BJ (cell line): Measurements from ENCODE around the gene TRABD2B. TPM values are rescaled to one million over a fixed set of nuclear protein-coding genes. Genes with fewer than 3 reads are reported as not detected.

Experiments
- CTCF ChIA-PET: fragments of 350-600 bp; formaldehyde crosslinking; extraction: SDS; loops from one replicate; lab custom pipeline; 2021; ENCODE audit warnings: antibody characterized with exemption, inconsistent platforms; lab: Yijun Ruan, JAX
- POLR2A ChIA-PET: fragments of 300-600 bp; sonication (Branson Sonifier 250); formaldehyde crosslinking; extraction: SDS; loops from one replicate; lab custom pipeline; 2021; ENCODE audit warnings: antibody characterized with exemption; lab: Charles Lee
- DNase-seq: peaks from one replicate; pipeline ENCODE4 v3.0.0-alpha.2; 2011; ENCODE audit warnings: low read depth
- H3K27me3 ChIP-seq: 2 replicates; pipeline ENCODE4 v1.6.0; 2011; ENCODE audit warnings: low read length; ENCODE audit not compliant: control insufficient read depth, insufficient read depth
- H3K36me3 ChIP-seq: 2 replicates; pipeline ENCODE4 v1.5.1; 2011; ENCODE audit warnings: low read length; ENCODE audit not compliant: control insufficient read depth, insufficient read depth
- H3K4me3 ChIP-seq: 2 replicates; pipeline ENCODE4 v1.5.1; 2011; ENCODE audit warnings: low read depth, mild to moderate bottlenecking, control low read depth, low read length
- CTCF ChIP-seq: IDR thresholded peaks from 2 replicates; pipeline ENCODE4 v1.5.1; 2011; ENCODE audit warnings: low read depth, mild to moderate bottlenecking, control low read depth, inconsistent platforms, low read length, moderate library complexity; ENCODE audit not compliant: insufficient read depth
- polyA plus RNA-seq: library from polyadenylated mRNA; depleted of rRNA; stranded (reverse); fragments of >200 nt; gene quantifications from 2 replicates; pipeline ENCODE4 v1.2.3, GENCODE V29; 2011

The TRABD2B gene
- polyA plus RNA-seq, 1 experiment, result not detected

DNA sequence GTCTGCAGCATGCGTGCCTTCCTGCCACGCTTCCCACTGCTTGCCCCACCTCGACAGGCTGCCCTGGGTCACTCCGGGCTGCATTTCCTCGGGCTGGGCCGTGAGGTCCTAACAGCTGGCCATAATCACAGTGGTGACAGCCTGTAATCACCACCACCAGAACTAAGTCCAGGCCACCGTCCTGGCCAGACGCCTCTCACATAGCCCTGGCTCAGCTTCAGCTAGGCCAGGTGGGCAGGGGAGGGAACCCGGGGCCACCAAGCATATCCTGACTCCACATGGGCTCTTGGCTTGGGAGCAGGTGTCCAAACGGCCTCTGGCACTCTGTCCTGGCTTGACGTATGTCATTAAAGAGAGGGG, 229.5 kb downstream of the TRABD2B start:
- DNase-seq, result no peak
- Histone ChIP-seq H3K36me3 (no peaks in the 10 kb centered on the region), H3K4me3 (no peak overlapping the region), H3K27me3 (no peaks in the 10 kb centered on the region)
- CTCF ChIA-PET, result no interaction called here
- TF ChIP-seq CTCF, result no peak
- POLR2A ChIA-PET, result no interaction called here

- Histone ChIP-seq H3K36me3 (no peaks in the 10 kb centered on the region), H3K4me3 (no peak overlapping the region), H3K27me3 (no peaks in the 10 kb centered on the region)
- TF ChIP-seq CTCF, result no peak
- ChIA-PET POLR2A (no interaction called here), CTCF (interaction anchor here (0.9 kb wide), 1 partner anchor 41 kb away, joined by 3 read pairs; no protein-coding TSS in a partner anchor)
- DNase-seq, result no peak
These were observed 230.1 kb downstream of the TRABD2B start for GRCh38 chr1:47766832-47767740.

- no peak for DNase-seq
- CTCF ChIA-PET, result interaction anchor here (0.9 to 1.1 kb wide), 2 partner anchors 27 to 40 kb away, joined by 3 read pairs; no protein-coding TSS in a partner anchor
- H3K27me3 ChIP-seq, result no peaks in the 10 kb centered on the region
- H3K36me3 ChIP-seq, result no peaks in the 10 kb centered on the region
- POLR2A ChIA-PET, result no interaction called here
- H3K4me3 ChIP-seq, result no peak overlapping the region
- no peak for TF ChIP-seq CTCF
These were observed 231.3 kb downstream of the TRABD2B start for GRCh38 chr1:47765742-47766485.

DNA sequence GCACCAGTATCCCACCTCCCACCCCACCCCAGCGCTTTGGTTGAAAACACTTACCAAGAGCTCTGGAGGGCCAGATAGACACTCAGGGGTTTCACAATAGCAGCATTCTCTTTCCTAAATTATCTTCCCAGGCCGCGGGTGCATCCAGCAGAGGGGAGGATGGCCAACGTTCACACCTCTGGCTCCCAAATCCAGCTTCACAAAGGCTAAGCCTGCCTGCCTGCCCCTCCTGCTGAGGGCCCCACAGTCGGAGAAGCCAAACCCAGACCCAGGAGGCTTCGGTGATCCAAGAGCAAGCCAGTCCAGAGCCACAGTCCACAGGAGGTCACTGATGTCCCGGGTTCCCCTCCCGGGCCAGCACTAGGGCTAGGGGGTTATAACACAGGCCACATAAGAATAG, 231.9 kb downstream of the TRABD2B start:
- CTCF ChIA-PET, result interaction anchor here (0.8 to 1.1 kb wide), 2 partner anchors 10 to 26 kb away, joined by 3 read pairs; no protein-coding TSS in a partner anchor
- no peak overlapping the region for H3K4me3 ChIP-seq
- H3K27me3 ChIP-seq, result no peaks in the 10 kb centered on the region
- no peak for TF ChIP-seq CTCF
- POLR2A ChIA-PET, result no interaction called here
- no peaks in the 10 kb centered on the region for H3K36me3 ChIP-seq
- DNase-seq, result no peak

- CTCF ChIA-PET, result interaction anchor here (0.8 to 1.3 kb wide), 2 partner anchors 9 to 38 kb away, joined by 3 to 7 read pairs; no protein-coding TSS in a partner anchor
These were observed 232.6 kb downstream of the TRABD2B start for GRCh38 chr1:47764461-47765046.

More at GRCh38 chr1:47764461-47765046, 232.6 kb downstream of the TRABD2B start:
- DNase-seq, result no peak
- POLR2A ChIA-PET, result no interaction called here
- Histone ChIP-seq H3K27me3 (no peaks in the 10 kb centered on the region), H3K36me3 (no peaks in the 10 kb centered on the region), H3K4me3 (no peak overlapping the region)
- no peak for TF ChIP-seq CTCF
